HG02610 (cell line): ENCODE measurements around the gene C3orf20.

Experiments used
- ATAC-seq: cut with Tn5 transposase; IDR thresholded peaks from one replicate; pipeline ENCODE4 v1.9.1; 2021; ENCODE audit warnings: mild to moderate bottlenecking, moderate library complexity; ENCODE audit not compliant: unreplicated experiment

The C3orf20 gene

DNA sequence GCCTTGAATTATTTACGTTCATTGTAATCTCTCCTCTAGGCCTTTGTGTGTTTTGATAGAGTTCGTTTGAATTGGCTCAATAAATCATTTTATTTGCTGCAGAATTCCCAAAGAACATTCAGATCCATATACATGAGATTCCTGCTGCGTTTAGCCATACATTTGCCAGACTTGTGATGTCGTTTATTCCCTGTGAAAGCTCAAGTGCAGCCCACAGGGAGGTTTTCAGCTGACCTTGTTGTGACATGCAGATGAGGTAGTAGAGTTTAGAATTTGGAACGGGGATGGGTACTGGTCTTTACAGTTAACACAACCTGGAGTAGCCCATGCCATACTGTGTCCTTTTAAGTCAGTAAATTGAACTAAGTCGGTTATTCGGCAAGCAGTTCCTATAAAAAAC, at the start of gene C3orf20:
TSS of gene C3orf20 (plus strand) at position 301 of the 400 bp plus-strand sequence. CDS start 7,573 bp downstream, outside the sequence.
- no peak for ATAC-seq

DNA sequence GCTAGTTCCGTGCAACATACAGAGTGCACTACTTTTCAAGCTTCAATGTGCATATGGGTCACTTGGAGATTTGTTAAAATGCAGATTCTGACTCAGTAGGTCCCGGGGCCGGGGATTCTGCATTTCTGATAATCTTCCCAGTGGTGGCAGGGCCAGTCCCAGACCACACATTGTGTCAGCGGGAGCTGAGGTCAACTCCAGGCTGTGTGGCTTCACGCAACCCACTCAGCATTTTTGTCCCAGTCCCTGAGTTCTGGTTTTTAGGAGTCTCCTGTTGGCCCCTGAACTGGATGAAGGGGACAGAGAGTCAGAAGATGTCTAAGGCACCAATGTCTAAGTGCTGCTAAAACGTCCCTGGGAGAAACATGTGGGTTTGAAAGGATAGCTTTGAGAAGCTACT, 49.5 kb upstream of the C3orf20 start:
- no peak for ATAC-seq

DNA sequence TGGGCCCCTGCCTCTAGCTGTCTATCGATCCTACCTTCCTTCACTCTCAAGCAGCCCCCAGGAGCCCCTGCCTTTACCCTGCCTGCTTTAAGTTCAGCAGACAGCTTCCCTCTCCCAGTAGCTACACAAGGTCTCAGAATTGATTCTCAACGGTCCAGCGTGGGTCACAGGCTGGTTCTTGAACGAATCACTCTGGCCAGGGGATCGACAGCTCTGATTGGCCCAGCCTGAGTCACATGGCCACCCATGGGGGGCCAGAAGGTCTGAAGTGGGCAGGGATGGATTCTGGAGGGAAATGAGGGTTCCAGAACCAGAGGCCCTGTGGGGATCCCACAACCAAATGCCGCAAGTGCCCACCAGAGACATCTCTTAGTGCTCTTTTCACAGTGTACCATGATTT, 47.1 kb upstream of the C3orf20 start:
- no peak for ATAC-seq

DNA sequence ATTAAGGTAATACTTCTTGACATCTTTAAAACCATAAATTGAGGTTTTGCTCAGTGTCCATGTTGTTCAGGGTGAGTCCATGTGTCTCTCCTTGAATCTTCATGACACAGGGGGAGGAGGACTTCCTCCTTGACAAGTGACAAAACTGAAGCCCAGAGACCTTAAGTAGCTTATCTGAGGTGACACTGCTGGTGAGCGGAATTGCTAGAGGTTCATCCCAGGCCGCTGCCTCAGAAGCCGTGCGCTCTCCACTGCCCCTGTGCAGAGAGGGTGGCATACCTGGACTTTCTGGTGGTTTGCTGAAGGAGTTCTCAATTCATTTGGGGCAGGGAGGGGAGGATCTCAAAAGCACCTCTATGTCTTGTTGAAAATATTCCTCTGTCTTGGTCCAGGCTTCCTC, 46.5 kb upstream of the C3orf20 start:
- ATAC-seq = no peak

DNA sequence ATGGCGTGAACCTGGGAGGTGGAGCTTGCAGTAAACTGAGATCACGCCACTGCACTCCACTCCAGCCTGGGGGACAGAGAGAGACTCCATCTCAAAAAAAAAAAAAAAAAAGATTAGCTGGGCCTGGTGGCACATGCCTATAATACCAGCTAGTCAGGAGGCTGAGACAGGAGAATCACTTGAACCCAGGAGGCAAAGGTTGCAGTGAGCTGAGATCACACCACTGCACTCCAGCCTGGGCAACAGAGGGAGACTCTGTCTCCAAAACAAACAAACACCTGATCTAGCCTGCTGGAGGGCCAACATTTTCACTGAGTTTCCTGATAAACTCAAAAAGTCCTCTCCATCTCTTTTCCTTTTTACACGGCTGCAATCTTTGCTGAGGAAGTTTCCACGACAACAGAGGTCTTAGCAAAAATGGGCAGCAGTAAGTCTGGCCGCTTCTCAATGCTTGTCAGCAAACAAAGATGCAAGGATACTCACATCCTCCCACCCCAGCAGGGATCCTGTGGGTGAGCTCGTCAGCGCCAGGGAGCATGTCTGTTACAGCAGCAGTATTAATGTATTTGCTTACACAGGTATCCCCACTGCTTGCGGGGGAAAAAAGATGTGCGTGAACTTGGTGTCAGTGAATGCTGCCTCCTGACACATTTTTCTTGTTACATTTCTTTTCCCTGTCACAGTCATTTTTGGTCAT, 44.4 kb upstream of the C3orf20 start:
- ATAC-seq = no peak

DNA sequence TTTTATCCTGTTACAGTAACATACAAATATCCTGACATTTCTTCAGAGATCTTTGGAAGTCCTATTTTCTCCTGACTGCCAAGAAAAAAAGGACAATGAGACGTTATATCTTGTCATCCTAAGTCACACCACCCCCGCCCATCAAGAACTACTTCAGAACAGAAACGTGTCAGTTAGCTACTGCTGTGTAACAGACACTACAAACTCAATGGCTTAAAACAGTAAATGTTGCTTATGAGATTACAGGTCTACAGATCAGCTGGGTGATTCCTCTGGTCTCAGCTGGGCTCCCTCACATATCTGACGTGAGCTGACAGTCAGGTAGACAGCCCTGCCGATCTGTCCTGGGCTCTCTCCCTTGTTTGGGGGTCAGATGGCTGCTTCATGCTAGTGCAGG, 43.8 kb upstream of the C3orf20 start:
- no peak for ATAC-seq

DNA sequence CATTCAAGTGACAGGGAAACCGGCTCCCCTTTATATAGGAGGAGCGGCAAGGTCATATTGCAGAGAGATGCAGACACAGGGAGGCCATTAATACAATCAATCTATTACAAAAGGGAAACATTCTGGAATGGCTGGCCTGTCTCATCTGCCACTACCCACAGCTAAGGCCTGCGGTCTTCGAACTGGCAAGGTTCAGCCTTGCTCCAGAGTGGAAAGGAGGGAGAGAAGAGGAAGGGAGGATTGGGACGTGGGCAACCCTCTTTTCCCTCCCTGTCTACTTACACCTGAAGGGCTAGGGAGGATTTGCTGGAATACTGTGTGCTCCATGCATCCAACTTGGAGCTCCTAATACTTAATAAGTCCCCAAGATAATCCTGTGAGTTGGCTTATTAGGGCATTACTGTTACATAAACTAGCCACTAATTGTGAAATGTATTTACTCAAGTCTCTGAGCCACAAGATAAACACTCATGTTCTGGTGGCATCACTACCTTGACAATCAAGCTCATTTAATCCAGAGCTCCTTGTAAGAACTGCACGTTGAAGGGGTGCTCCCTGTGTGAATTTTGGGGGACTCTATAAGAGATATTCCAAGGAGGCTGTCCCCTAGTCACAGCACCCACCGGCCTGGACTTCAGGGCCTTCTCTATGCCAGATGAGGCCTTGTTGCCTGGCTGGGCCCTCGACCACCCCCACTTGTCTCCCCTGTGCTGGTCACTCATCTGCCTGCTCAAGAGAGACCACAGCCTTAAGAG, 43.1 kb upstream of the C3orf20 start:
- ATAC-seq = no peak

DNA sequence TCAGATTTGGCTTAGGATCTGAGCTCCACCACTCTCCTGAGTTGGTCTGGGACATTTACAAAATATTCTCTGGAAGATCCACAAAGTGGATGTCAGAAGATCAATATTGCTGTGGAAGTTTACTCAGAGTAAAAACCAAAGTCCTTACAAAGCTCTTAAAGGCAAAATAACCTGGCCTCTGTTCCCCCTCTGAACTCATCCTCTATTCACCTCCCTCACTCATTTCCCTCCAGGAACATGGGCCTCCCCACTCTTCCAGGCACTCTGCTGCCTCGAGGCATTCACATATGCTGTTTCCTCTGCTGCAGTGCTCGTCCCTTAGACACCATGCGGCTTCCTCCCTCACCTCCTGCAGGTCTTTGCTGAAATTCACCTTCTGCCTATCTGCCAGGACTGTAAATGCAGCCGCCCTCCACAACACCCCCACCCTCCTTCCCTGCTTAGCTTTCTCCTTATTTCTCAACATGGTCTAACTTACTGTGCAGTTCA, 42.5 kb upstream of the C3orf20 start:
- ATAC-seq = no peak

DNA sequence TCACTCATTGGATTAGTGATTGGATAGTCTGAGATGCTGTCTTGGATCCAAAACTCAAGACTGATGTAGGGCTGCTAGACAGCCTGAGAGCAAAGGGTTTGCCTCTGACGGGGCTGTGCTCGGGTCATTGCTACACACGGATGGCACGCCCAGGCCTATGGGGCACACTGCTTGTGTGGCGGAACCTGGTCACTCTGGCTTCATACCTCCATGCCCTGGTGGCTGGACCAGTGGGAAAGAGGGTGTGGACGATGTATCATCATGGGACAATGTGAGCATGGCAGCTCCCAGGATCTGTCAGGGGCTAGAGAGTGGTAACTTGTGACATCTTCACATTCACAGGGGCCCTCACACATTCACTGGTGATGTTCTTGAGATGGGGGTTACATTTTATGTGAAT, 41.5 kb upstream of the C3orf20 start:
- ATAC-seq = no peak

DNA sequence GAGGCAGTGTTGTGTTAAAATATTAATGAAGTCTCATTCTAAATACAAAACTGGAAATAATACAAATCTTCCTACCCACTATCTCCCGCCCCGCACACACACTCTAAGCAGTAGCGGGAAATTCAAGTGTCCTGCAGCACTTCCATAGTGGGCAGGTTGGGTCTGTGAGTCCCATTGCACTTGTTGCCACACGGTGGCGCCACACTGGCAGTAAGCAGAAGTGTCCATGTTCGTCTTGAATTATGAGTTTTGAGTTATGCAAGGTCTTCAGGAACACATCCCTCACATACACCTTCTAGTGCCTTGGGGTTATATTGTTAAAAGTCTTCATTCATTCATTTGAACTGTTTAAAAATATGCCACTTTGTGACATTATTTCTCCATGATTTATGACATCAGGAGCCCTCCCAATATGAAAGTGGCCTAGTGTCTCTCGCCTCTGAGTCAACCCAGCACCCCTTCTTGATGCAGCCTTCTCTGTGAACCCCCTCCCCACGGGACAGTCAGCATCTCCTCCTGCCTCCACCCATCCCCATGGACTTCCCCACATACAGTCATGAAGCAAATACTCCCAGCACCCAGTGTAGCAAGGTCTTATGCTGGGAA, 41.0 kb upstream of the C3orf20 start:
- no peak for ATAC-seq

DNA sequence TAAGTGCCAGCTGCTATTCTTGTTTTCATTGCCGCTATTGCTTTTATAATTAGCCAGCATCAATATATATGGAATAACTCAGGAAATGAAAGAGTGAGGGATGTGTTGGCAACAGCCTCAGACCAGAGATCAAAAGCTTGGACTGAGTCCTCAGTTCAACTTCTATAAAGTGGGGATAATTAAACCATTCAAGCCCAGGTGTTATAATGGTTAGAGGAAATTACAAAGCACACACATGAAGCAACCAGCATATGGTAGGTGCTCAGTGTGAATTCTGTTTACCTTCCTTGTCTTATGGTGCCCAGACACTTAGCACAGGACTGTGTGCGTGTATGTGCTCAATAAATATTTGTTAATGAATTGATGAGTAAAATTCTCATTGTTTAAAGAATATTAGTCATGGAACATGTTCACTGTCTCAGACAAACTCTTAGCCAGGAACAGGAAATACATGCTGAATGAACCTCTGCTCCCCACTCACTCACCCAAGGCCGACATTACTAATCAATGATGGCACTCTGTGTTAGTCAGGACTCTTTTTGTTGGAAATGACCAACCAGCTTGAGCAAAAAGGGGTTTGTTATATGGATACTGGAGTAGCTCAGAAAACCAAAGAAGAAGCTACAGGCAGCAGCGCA, 40.1 kb upstream of the C3orf20 start:
- no peak for ATAC-seq

DNA sequence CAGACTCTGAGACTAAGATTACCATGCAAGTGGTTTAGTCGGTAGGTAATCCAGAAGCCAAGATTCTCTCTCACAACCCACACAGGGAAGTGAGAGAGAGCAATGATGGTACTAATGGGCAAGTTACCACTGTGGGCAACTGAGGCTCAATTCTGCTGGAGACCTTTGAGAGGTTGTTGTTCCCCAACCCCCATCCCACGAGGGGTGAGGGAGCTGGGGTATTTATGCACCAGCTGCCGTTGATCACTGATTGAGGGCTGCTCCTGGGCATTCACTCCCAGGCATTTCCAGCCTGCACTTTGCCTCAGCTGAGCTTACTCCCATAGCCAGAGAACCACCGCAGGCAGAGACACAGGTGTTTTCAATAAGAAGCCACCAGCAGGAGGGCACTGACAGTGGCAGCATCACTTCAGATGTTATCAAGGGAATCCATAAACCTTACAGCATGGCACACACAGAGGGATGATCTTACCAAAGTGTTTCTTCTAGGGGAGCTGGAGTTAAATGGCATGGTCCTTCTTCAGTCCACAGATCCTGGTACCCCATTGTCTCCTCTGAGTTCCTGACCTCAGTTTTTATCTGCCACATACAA, 38.3 kb upstream of the C3orf20 start:
- no peak for ATAC-seq

DNA sequence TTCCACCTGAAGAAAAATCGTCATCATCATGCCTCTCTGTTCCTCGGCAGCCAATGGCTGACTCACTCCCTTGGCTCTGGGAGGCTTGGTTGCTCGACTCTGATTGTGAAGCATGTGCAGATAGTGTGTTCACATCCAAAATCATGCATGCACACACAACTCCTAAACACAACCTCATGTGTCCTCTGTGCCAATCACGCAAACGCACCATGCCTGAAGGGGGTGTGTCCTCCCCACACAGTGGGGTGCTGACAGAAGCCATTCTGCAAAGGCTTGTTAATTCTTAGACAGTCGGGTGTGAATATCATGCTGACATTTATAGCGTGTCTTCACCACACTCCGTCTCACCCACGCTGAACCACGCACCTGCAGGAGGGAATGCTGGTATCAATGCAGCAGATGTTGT, 34.8 kb upstream of the C3orf20 start:
- ATAC-seq = no peak

DNA sequence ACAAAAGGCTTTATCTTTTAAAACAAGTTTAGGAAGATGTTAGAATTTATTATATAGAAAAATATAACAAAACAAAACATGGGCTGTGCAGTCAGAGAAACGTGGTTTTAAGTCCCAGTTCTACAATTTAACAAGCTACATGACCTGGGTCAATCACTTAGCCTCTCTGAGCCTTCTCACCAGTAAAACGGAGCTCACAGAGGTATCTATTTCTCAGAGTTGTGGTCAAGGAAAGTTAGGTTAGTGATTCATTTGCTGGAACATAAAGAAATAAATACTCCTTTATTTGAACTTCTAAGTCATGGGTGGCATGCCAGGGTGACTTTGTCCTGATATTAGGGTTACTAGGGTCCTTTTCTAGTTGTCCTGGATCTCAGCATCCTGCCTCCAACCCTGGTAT, 34.2 kb upstream of the C3orf20 start:
- ATAC-seq = no peak

DNA sequence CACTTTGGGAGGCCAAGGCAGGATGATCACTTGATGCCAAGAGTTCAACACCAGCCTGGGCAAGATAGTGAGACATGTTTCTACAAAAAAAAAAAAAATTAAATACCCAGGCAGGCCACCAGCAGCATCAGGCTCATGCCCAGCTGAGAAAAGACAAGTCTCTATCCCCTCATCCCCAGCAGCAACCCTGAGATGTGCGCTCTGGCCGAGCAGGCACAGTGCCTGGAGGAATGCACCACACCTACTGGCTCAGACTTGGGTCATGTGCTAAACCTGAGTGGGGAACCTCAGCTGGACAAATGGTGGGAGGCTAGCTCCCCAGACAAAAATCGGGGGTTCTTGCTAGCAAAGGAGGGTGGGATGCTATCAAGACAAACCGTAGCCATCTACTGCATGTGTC, 33.6 kb upstream of the C3orf20 start:
- no peak for ATAC-seq

DNA sequence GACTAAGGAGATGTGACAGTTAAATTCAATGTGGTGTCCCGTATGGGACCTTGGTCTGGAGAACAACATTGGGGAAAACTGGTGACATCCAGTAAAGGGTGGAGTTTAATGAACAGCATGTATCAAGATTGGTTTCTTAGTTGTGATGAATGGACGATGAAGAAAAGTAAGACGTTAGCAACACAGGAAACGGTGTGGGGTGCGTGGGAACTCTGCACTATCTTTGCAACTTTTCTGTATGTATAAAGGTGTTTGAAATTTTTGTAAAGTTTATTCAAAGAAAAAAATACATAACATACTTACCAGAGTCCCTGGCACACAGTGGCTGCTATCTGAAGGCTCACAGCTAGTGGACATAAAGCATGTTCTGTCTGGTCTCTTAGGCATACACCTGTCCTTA, 29.5 kb upstream of the C3orf20 start:
- ATAC-seq = no peak

DNA sequence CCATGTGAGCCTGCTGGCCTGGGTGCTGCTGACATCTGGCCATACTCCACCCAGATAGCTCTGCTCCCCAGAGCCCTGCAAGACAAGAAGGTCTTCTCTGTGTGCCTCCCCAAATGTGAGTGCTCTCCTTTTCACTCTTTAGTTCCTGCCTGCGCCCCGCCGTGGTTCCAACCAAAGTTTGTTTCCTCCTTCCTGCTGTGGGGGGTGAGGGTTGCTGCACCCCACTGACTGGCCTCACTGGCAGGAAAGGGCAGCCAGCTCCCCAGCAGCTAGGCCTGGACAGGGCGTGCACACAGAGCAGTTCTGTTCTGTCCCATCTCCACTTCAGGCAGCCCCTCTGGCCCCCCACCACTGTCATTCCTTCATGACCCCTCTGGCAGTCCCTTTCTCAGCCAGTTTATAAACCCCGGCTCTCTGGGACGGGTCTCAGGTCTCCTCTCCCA, 28.8 kb upstream of the C3orf20 start:
- no peak for ATAC-seq

DNA sequence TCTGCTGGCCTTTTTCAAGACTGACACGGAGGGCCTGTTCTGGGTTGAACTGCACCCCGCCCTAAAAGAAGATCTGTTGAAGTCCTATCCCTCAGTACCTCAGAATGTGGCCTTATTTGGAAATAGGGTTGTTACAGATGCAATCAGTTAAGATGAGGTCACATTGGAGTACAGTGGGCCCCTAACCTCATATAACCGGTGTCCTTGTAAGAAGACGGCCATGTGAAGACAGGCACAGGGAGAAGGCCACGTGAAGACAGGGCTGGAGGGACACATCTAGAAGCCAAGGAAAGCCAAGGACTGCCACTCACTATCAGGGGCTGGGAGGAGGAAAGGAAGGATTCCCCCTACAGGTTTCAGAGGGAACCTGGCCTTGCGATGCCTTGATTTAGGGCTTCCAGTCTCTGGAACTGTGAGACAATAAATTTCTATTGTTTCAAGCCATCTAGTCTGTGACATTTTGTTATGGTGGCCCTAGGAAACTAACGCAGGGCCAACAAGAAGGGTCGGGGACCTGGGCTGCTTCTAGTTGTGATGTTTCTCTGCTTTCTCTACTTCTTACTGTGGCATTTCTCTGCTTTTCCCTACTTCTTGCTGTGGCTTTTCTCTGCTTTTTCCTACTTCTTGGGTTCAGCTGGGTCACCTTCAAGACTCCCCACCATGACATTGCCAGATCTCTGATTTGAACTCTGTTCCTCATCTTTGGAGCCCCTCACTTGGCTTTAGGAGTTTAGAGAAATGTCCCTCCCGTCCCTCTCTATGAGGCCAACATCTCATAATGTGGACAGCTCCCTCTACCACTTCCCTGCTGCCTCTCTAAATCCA, 28.1 kb upstream of the C3orf20 start:
- ATAC-seq = no peak

DNA sequence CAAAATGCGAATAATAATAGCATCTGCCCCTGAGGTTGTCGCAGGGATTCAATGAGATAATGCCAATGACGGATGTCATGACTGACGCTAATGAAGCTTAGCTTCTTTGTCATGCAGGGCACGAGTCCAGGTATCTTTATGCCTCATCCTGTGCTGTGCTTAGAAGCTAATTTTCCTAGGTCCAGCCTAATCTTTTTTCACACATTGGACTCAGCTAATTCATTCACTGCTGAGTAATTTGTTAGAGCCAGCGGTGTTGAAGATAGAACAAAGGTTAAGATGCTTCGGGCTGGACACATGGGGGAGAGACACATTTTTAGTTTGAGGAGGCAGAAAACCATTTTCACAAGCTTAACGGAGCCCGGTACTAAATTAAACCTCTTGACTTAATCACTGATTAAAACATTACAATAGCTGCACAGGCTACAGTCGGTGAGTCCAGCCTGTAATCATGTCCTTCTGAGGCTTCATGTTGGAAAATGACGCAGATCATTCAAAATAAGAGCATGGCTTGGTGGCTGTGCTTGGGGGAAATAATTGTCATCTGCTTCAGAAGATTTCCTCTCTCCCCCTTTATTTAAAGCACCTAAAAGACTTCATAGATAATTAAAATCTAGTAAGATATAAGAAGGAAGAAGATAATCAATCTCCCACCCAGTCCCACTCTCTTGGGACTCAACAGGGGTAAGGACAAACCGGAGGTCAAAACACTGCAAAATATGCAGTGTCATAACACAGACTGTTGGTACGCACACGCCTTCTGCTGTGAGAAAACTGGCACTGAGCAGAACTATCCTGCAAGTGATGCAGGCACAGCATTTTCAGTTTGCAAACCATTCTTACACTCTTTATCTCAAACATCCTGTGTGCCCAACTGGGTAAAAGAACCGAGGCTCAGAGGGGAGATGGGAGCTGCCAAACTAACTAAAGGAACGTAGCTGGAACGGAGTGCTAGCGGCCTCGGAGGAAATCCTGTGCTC, 26.7 kb upstream of the C3orf20 start:
- ATAC-seq = no peak
